GM19324 (cell line): ENCODE measurements around the gene SEMA6C.
"Not testable (repeated sequence)": the region's sequence is repeated elsewhere in the genome, so short reads cannot be mapped to it uniquely, and the experiment has no call there.

Experiments
- ATAC-seq: cut with Tn5 transposase; IDR thresholded peaks from one replicate; pipeline ENCODE4 v1.9.1; 2021; ENCODE audit warnings: mild to moderate bottlenecking, moderate library complexity; ENCODE audit not compliant: unreplicated experiment, low FRiP score

The SEMA6C gene

GRCh38 chr1:151146412-151147131 lies at the start of gene SEMA6C:
SEMA6C (minus strand) TSS chr1:151146631; CDS start chr1:151142621, 4,010 bp downstream.
- peak; percentile 99 for ATAC-seq

GRCh38 chr1:151194894-151195594 lies 48.6 kb upstream of the SEMA6C start:
- not testable (repeated sequence) for ATAC-seq

- no peak for ATAC-seq
Observed at GRCh38 chr1:151193856-151194255, 47.4 kb upstream of the SEMA6C start.

- ATAC-seq: no peak
Observed at GRCh38 chr1:151193304-151193703, 46.9 kb upstream of the SEMA6C start.

- no peak for ATAC-seq
Observed at GRCh38 chr1:151192047-151192446, 45.6 kb upstream of the SEMA6C start.

GRCh38 chr1:151189637-151190445 lies 43.4 kb upstream of the SEMA6C start, which contains the start of gene VPS72:
VPS72 (minus strand) TSS chr1:151190197; CDS start chr1:151190121, 76 bp downstream.
- peak; percentile 78 for ATAC-seq

- ATAC-seq: not testable (repeated sequence)
Observed at GRCh38 chr1:151188667-151189066, 42.2 kb upstream of the SEMA6C start.

- no peak for ATAC-seq
Observed at GRCh38 chr1:151187205-151187604, 40.8 kb upstream of the SEMA6C start.

- no peak for ATAC-seq
Observed at GRCh38 chr1:151184211-151184610, 37.8 kb upstream of the SEMA6C start.

- no peak for ATAC-seq
Observed at GRCh38 chr1:151176514-151177045, 30.1 kb upstream of the SEMA6C start.

GRCh38 chr1:151175863-151176262 lies 29.4 kb upstream of the SEMA6C start, which contains the start of gene TMOD4:
TMOD4 (minus strand) TSS chr1:151175981; CDS start chr1:151174875, 1,106 bp downstream.
- no peak for ATAC-seq

- ATAC-seq: no peak
Observed at GRCh38 chr1:151175041-151175741, 28.8 kb upstream of the SEMA6C start.

- ATAC-seq: no peak
Observed at GRCh38 chr1:151171190-151171589, 24.8 kb upstream of the SEMA6C start.

- no peak for ATAC-seq
Observed at GRCh38 chr1:151167116-151167515, 20.7 kb upstream of the SEMA6C start.

GRCh38 chr1:151166505-151166956 lies 20.1 kb upstream of the SEMA6C start:
- ATAC-seq: no peak

- ATAC-seq: peak; percentile 95
Observed at GRCh38 chr1:151165738-151166504, 19.5 kb upstream of the SEMA6C start, which contains the start of the genes LYSMD1 and SCNM1. LYSMD1 (minus strand) TSS chr1:151165902; CDS start chr1:151165258, 644 bp downstream. SCNM1 (plus strand) TSS chr1:151166144; CDS start chr1:151166153, 9 bp downstream.

GRCh38 chr1:151165281-151165737 lies 18.9 kb upstream of the SEMA6C start:
- no peak for ATAC-seq

- ATAC-seq: no peak
Observed at GRCh38 chr1:151164732-151165280, 18.4 kb upstream of the SEMA6C start.
